Stimulated activated CD8-positive, alpha-beta memory T cell treated with anti-CD3 and anti-CD28 coated beads, Interleukin-7, amount 100 ng/mL, for 24 hours (primary cell): ENCODE measurements around the gene AKNAD1.
"Not testable (repeated sequence)": the region's sequence is repeated elsewhere in the genome, so short reads cannot be mapped to it uniquely, and the experiment has no call there.

Source experiments
- DNase-seq: peaks from one replicate; pipeline ENCODE4 v3.0.0-alpha.2; 2020; ENCODE audit warnings: low read depth

The AKNAD1 gene

DNA sequence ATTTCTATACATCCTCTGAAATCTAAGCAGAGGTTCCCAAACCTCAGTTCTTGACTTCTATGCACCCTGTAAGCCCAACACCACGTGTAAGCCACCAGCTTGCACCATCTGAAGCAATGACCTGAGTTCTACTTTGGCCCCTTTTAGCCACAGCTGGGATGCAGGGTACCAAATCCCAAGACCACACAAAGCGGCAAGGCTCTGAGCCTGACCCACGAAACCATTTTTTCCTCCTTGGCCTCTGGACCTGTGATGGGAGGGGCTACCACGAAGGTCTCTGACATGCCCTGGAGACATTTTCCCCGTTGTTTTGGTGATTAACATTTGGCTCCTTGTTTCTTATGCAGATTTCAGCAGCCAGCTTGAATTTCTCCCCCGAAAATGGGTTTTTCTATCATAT, 71.6 kb downstream of the AKNAD1 start:
- no peak for DNase-seq

GRCh38 chr1:108781575-108781944, 75.3 kb downstream of the AKNAD1 start:
- not testable (repeated sequence) for DNase-seq

DNA sequence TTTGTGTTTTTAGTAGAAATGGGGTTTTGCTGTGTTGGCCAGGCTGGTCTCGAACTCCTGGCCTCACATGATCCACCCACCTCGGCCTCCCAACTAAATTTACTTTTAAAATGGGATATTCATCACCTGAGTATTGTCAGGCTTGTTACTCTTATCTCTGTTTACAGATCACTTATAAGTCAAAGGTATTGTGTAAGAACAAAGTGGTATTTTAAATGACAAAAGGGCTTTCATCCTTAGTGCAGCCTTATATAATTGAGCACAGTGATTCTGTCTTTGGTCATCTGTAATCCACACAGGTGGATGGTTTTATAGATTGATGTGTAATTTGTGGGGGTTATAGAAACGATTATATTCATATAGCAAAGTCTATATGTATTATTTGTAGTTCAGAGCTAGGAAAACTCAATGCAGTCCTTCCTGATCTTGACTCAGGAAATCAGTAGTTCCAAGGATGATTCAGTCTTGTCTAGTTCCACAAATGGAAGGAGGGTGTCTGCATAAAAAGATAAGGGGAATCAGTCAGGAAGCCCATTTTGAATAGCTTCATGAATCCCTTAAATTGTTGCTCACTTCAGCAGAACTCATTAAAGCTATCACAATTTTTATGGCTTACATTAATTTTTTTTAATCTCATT, 75.8 kb downstream of the AKNAD1 start:
- no peak for DNase-seq

GRCh38 chr1:108779455-108779854, 77.4 kb downstream of the AKNAD1 start:
- no peak for DNase-seq

GRCh38 chr1:108777839-108778238, 79.1 kb downstream of the AKNAD1 start:
- no peak for DNase-seq

DNA sequence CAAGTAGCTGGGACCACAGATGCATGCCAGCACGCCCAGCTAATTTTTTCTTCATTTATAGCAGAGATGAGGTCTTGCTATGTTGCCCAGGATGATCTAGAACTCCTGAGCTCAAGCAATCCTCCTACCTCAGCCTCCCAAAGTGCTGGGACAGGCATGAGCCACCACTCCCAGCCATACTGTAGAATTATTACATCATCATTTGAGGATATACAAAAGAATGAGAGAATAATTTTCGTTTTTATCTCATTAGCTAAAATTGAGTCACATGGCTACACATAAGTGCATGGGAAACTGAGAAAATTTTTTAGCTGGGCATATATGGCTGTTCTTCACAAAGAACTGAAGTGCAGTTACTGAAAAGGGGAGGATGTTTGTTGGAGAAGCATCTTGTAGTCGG, 89.2 kb downstream of the AKNAD1 start:
- DNase-seq = no peak

GRCh38 chr1:108767115-108767514, 89.8 kb downstream of the AKNAD1 start:
- no peak for DNase-seq
